ACC112 (cell line): ENCODE results near the gene GABRA4.

ENCODE experiments used
- H2AFZ ChIP-seq: fragments of 200-600 bp; sonication (generic); one replicate; pipeline ENCODE4 v1.6.0; 2017; ENCODE audit warnings: antibody characterized with exemption, low read length; ENCODE audit not compliant: unreplicated experiment
- H3K27ac ChIP-seq: fragments of 200-600 bp; sonication (generic); 2 replicates; pipeline ENCODE4 v1.5.1; 2014; ENCODE audit warnings: low read depth, mild to moderate bottlenecking, antibody characterized with exemption, low read length, moderate library complexity
- H3K27me3 ChIP-seq: fragments of 200-600 bp; sonication (generic); 2 replicates; pipeline ENCODE4 v1.6.1; 2014; ENCODE audit warnings: mild to moderate bottlenecking, antibody characterized with exemption, low read length, moderate library complexity, mixed read lengths; ENCODE audit not compliant: insufficient read depth
- H3K36me3 ChIP-seq: fragments of 200-600 bp; sonication (generic); 2 replicates; pipeline ENCODE4 v1.6.1; 2016; ENCODE audit warnings: mild to moderate bottlenecking, antibody characterized with exemption, low read length, moderate library complexity, mixed read lengths; ENCODE audit not compliant: insufficient read depth
- H3K4me1 ChIP-seq: fragments of 200-600 bp; sonication (generic); one replicate; pipeline ENCODE4 v1.6.1; 2016; ENCODE audit warnings: low read length, mixed read lengths; ENCODE audit not compliant: insufficient read depth, unreplicated experiment, control insufficient read depth
- H3K4me3 ChIP-seq: fragments of 200-600 bp; sonication (generic); 2 replicates; pipeline ENCODE4 v1.5.1; 2014; ENCODE audit warnings: mild to moderate bottlenecking, low read depth, low read length
- H3K79me2 ChIP-seq: fragments of 200-600 bp; sonication (generic); one replicate; pipeline ENCODE4 v1.6.0; 2016; ENCODE audit warnings: low read length; ENCODE audit not compliant: control insufficient read depth, unreplicated experiment, insufficient read depth

The GABRA4 gene

DNA sequence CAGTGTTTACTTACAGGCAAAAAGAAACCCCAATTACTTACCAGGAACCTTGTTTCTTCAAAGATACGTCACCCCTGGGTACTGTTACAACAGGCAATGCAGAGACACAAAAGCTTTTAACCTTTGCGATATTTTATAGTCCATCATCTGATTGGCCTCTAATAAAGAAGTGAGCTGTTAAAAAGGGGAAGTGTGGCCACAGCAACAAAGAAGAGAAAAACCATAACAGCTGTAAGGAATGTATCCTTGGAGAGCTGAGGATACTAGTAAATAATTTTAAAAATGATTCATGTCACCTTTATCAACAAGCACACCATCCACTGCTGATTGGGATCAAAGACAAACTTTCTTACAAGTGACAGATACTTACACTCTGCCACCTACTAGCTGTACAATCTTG lies 14.1 kb downstream of the GABRA4 start:
- Histone ChIP-seq H2AFZ (no peak overlapping the region), H3K4me1 (no peaks in the 10 kb centered on the region), H3K27ac (no peak overlapping the region), H3K79me2 (no peaks in the 10 kb centered on the region), H3K4me3 (no peak overlapping the region), H3K27me3 (peaks cover 98% of the 10 kb centered on the region), H3K36me3 (no peaks in the 10 kb centered on the region)

DNA sequence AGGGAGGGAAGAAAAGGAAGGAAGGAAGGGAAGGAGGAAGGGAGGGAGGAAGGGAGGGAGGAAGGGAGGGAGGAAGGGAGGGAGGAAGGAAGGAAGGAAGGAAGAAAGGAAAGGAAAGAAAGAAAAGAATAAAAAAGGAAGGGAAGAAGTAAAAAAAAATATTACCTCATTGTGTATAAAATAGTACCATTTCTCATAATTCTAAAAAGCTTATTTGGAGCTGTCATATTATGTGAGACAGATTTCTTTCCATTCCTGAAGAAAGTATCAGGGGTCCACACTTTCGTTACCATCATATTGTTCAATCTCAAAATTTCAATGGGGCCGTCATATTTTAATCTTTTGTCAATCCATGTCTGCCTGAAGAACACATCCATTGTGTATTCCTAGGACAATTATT lies 16.1 kb downstream of the GABRA4 start:
- H3K27ac ChIP-seq = no peak overlapping the region
- H3K4me1 ChIP-seq = no peaks in the 10 kb centered on the region
- no peak overlapping the region for H2AFZ ChIP-seq
- H3K4me3 ChIP-seq = no peak overlapping the region
- H3K36me3 ChIP-seq = no peaks in the 10 kb centered on the region
- peaks cover 98% of the 10 kb centered on the region for H3K27me3 ChIP-seq
- no peaks in the 10 kb centered on the region for H3K79me2 ChIP-seq

DNA sequence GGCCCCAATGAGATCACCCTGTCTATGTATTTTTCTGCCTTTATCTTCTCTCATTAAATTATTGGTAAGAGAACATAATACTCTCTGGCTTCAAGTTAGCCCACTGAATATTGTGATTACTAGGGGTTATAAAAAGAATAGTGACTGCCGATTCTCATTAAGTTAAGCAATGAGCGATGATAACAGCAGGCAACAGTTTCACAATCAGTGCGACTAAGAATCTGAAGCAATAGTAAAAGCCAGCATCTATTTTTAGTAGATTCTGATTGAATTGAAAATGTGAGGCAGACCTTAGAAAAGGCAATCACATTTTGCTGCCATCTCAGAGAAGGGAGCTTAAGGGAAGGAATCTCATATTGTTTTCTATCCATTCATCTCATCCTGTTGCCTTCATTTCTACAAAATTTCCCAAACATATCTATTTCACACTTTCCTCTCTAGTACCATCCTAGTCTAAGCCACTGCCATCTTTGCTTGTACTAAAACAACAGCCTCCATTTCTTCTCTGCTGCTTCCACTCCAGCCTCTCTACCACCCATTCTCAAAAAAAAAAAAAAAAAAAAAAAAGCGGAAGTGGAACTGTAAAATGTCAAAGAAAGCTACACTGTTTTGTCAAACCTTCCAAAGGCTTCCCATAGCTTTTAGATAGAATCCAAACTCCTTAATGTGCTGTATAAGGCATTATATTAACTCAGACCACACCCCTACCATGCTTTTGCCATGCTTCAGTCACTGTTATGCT lies 17.4 kb downstream of the GABRA4 start:
- no peaks in the 10 kb centered on the region for H3K79me2 ChIP-seq
- no peaks in the 10 kb centered on the region for H3K4me1 ChIP-seq
- H2AFZ ChIP-seq = peak overlapping the region; percentile 58
- H3K36me3 ChIP-seq = no peaks in the 10 kb centered on the region
- H3K4me3 ChIP-seq = no peak overlapping the region
- H3K27me3 ChIP-seq = peaks cover 95% of the 10 kb centered on the region
- no peak overlapping the region for H3K27ac ChIP-seq

DNA sequence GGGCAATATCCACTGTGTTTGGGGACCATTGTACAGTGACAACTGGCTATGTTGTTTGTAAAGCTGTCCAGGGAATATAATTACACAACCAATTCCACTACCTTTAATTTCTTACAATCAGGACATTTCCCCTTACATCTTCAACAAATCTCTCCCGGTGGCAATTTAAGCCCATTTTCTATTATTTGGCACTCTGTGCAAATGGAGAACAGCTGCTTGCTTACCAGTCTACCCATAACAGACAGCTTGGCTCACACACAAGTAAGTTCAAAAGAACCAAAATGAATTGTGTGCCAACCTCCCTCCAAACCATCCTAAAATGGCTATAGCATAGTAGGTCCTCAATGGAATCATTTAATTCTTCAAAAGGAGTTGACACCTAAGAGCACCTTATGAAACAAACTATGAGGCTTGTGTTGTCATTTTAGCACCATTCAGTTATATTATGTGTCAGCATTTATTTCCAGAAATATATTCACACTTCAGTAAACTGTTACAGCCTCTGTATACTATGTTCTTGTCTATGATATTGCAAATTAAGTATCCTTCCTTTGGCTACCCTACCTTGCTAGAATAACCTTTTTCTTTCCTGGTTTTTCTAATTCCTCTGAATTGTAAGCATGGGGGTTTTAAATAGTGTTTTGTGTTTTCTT lies 18.4 kb downstream of the GABRA4 start:
- Histone ChIP-seq H3K27ac (no peak overlapping the region), H2AFZ (no peak overlapping the region), H3K79me2 (no peaks in the 10 kb centered on the region), H3K4me1 (no peaks in the 10 kb centered on the region), H3K27me3 (peaks cover 93% of the 10 kb centered on the region), H3K4me3 (no peak overlapping the region), H3K36me3 (no peaks in the 10 kb centered on the region)

DNA sequence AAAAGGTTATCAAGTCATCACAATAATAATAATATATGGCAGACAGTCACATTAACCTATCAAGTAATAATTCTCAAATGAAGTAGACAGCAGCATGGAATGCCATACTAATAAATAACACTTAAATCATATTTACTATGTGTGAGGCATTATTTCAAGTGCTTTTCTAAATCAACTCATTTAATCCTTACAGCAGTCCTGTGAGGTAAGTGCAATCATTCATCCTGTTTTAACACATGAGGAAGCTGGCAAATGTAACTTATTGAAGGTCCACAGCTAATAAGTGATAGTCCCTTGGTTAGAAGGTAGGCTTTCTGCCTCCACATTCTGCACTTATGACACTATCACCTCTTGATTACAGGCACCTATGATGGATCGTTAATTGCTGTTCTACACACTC lies 24.5 kb downstream of the GABRA4 start:
- Histone ChIP-seq H3K79me2 (no peaks in the 10 kb centered on the region), H3K27ac (no peak overlapping the region), H3K27me3 (peaks cover 85% of the 10 kb centered on the region), H3K4me3 (no peak overlapping the region), H3K4me1 (no peaks in the 10 kb centered on the region), H2AFZ (no peak overlapping the region), H3K36me3 (no peaks in the 10 kb centered on the region)

DNA sequence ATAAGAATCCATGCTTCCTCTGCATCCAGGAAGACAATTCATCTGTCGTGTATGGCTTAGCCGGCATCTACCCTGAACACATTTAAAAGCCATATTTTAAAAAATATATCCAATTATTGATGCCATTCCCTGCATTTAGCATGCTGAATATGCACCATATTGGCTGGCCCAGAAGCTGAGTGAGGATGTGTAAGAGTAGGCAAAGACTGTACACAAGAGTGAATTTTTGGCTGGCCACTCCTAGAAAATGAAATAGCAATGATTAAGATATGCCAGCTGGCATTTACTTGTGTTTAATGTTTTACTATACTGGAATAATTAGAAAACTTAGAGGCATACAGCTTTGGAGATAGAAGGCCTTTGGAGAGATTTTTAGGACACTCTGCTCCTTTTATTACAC lies 25.8 kb downstream of the GABRA4 start:
- H3K79me2 ChIP-seq = no peaks in the 10 kb centered on the region
- no peak overlapping the region for H2AFZ ChIP-seq
- H3K4me3 ChIP-seq = no peak overlapping the region
- H3K36me3 ChIP-seq = no peaks in the 10 kb centered on the region
- H3K27ac ChIP-seq = no peak overlapping the region
- H3K4me1 ChIP-seq = no peaks in the 10 kb centered on the region
- H3K27me3 ChIP-seq = peaks cover 85% of the 10 kb centered on the region

DNA sequence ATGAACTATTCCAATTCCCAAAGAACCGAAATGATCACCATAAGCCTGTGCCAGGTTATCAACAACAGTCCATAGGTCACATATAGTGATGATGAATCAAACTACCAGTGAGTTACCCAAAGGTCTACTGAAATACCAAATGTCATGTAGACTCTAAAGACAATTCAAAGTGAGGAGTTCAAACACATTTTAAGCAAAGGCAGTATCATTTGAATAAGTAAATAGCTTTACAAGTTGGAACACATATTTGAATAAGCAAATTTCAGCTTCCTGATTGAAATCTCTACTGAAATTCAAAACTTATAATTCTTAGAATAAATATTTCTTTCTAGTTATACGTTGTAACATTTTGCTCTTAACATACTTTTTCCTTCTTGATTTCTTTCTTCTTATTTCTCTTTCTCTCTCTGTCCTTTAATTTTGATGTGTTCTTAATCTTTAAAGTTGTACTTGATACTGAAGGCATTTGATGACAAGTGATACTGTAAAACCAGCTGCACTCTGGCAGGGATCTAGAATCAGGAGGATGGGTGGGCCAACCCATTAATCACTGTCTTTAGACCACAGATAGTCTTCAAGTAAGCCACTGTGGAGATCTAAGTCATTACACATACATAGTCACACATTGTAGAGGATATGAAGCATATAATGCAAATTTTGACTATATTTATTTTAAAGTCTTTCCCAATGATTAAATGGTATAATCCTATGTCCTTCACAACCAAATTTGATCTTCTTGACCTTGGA lies 34.5 kb downstream of the GABRA4 start:
- Histone ChIP-seq H3K27me3 (peaks cover 81% of the 10 kb centered on the region), H2AFZ (no peak overlapping the region), H3K27ac (no peak overlapping the region), H3K79me2 (no peaks in the 10 kb centered on the region), H3K4me3 (no peak overlapping the region), H3K36me3 (no peaks in the 10 kb centered on the region), H3K4me1 (no peaks in the 10 kb centered on the region)

DNA sequence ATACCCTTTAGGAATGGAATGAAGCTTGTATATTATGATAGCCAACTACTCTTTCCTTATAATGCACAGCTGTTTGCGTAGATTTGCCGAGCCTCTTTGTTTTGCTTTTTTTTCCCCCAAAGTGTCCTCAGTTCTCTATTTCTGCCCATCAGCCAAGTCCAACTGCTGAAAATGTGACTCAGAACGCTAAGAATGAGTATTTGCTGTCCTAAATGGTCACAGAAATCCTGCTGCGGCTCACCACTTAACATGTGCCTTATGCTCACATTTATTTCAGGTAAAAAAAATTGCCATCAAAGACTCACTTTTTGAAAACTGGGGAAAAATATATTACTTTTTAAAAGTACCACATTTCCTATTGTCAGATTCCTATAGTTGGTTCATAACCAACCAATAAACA lies 36.9 kb downstream of the GABRA4 start:
- peaks cover 67% of the 10 kb centered on the region for H3K27me3 ChIP-seq
- H3K4me3 ChIP-seq = no peak overlapping the region
- H3K79me2 ChIP-seq = no peaks in the 10 kb centered on the region
- H3K4me1 ChIP-seq = no peaks in the 10 kb centered on the region
- no peak overlapping the region for H3K27ac ChIP-seq
- H2AFZ ChIP-seq = no peak overlapping the region
- no peaks in the 10 kb centered on the region for H3K36me3 ChIP-seq

DNA sequence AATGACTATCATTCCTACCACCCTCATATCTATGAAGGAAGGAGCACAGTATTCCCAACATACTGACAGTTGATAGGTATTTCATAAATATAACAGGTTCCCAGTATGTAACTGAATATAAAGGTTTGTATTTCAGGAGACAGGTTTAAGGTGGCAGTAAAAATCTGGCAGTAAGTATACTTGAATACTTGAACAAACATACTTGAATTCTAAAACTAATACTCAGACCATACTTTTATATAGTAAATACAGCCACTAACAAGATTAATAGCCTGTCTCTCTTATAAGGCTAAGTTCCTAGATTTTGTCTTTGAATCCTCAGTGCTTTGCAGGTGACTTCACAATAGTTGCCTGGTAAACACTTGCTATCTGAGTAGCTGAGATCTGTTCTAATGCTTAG lies 37.8 kb downstream of the GABRA4 start:
- H3K79me2 ChIP-seq = no peaks in the 10 kb centered on the region
- H3K4me1 ChIP-seq = no peaks in the 10 kb centered on the region

DNA sequence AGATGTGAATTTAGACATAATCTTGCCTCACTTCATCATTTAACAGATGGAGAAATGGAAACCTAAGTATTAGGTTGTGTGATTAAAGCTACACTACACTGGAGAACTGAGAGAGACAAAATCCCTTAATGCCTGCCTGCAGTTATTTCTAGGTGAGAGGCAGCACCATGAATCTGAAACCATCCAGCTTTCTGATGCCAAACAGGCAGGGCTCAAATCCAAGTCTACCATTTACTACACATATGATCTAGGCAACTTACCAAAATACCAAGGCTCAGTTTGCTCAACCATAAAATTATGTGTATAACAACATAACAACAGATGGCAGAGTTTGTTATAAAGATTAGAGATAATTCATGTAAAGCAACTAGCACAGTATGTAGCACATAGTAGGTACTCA lies 38.7 kb downstream of the GABRA4 start:
- Histone ChIP-seq H2AFZ (no peak overlapping the region), H3K79me2 (no peaks in the 10 kb centered on the region), H3K4me3 (no peak overlapping the region), H3K27ac (no peak overlapping the region), H3K4me1 (no peaks in the 10 kb centered on the region), H3K27me3 (peaks cover 59% of the 10 kb centered on the region), H3K36me3 (no peaks in the 10 kb centered on the region)

More for the DNA sequence above, 37.8 kb downstream of the GABRA4 start:
- no peak overlapping the region for H3K27ac ChIP-seq
- no peak overlapping the region for H3K4me3 ChIP-seq
- H2AFZ ChIP-seq = no peak overlapping the region
- H3K36me3 ChIP-seq = no peaks in the 10 kb centered on the region
- peaks cover 59% of the 10 kb centered on the region for H3K27me3 ChIP-seq
